SJCRH30 (cell line): Measurements from ENCODE around the gene MAP7D1. TPM values are rescaled to one million over a fixed set of nuclear protein-coding genes. Genes with fewer than 3 reads are reported as not detected.
"Not testable (repeated sequence)": the region's sequence is repeated elsewhere in the genome, so short reads cannot be mapped to it uniquely, and the experiment has no call there.

Experiments
- DNase-seq, 2 experiments: peaks; one replicate each; pipeline ENCODE4 v3.0.0-alpha.2; 2015 to 2020
- H3K27ac ChIP-seq: fragments of 250-450 bp; sonication (Bioruptor Pico); 2 replicates; pipeline ENCODE4 v1.5.1; 2020; ENCODE audit warnings: mild to moderate bottlenecking, moderate library complexity
- H3K27me3 ChIP-seq: fragments of 250-450 bp; sonication (Bioruptor Pico); 2 replicates; pipeline ENCODE4 v1.5.1; 2020; ENCODE audit warnings: mild to moderate bottlenecking, moderate library complexity
- H3K36me3 ChIP-seq: fragments of 250-450 bp; sonication (Bioruptor Pico); 2 replicates; pipeline ENCODE4 v1.5.1; 2020; ENCODE audit warnings: mild to moderate bottlenecking, moderate library complexity
- H3K4me1 ChIP-seq: fragments of 250-450 bp; sonication (Bioruptor Pico); 2 replicates; pipeline ENCODE4 v1.5.1; 2020; ENCODE audit warnings: mild to moderate bottlenecking, moderate library complexity
- H3K4me3 ChIP-seq: fragments of 250-450 bp; sonication (Bioruptor Pico); 2 replicates; pipeline ENCODE4 v1.5.1; 2020; ENCODE audit warnings: mild to moderate bottlenecking, moderate library complexity
- H3K9me3 ChIP-seq: fragments of 250-450 bp; sonication (Bioruptor Pico); replicated peaks from 2 replicates; pipeline ENCODE4 v1.5.1; 2020; ENCODE audit warnings: mild to moderate bottlenecking, moderate library complexity
- total RNA-seq: library from RNA; depleted of rRNA; stranded (reverse); fragments of >200 nt; shearing (Covaris generic); gene quantifications from 2 replicates; pipeline ENCODE4 v1.2.3, GENCODE V29; 2014

The MAP7D1 gene
- total RNA-seq, 1 experiment from 2014 or later, result 96.2 TPM

GRCh38 chr1:36176106-36176949 lies 20.4 kb downstream of the MAP7D1 start:
- Histone ChIP-seq H3K27ac (no peak overlapping the region), H3K4me1 (peaks cover 8% of the 10 kb centered on the region; the same call in 1 of the 2 replicates), H3K36me3 (peaks cover 87% of the 10 kb centered on the region), H3K9me3 (no peaks in the 10 kb centered on the region), H3K27me3 (no peaks in the 10 kb centered on the region), H3K4me3 (no peak overlapping the region)
- no peak for DNase-seq

GRCh38 chr1:36177589-36178431 lies 21.9 kb downstream of the MAP7D1 start:
- H3K36me3 ChIP-seq, result peaks cover 80% of the 10 kb centered on the region
- no peaks in the 10 kb centered on the region for H3K9me3 ChIP-seq
- no peak for DNase-seq
- H3K4me3 ChIP-seq, result no peak overlapping the region
- H3K27ac ChIP-seq, result no peak overlapping the region
- H3K27me3 ChIP-seq, result no peaks in the 10 kb centered on the region
- peaks cover 8% of the 10 kb centered on the region; the same call in 1 of the 2 replicates for H3K4me1 ChIP-seq

- no peak for DNase-seq
- H3K27ac ChIP-seq, result no peak overlapping the region
- no peaks in the 10 kb centered on the region for H3K9me3 ChIP-seq
Measured at GRCh38 chr1:36178471-36179219, 22.7 kb downstream of the MAP7D1 start.

GRCh38 chr1:36179220-36179600 lies 23.2 kb downstream of the MAP7D1 start:
- Histone ChIP-seq H3K9me3 (no peaks in the 10 kb centered on the region), H3K36me3 (peaks cover 66% of the 10 kb centered on the region), H3K27me3 (no peaks in the 10 kb centered on the region), H3K4me1 (peaks cover 8% of the 10 kb centered on the region; the same call in 1 of the 2 replicates), H3K4me3 (no peak overlapping the region), H3K27ac (no peak overlapping the region)
- no peak for DNase-seq

More at GRCh38 chr1:36178471-36179219, 22.7 kb downstream of the MAP7D1 start:
- peaks cover 8% of the 10 kb centered on the region; the same call in 1 of the 2 replicates for H3K4me1 ChIP-seq
- H3K36me3 ChIP-seq, result peaks cover 72% of the 10 kb centered on the region
- H3K4me3 ChIP-seq, result no peak overlapping the region
- no peaks in the 10 kb centered on the region for H3K27me3 ChIP-seq

- H3K9me3 ChIP-seq, result no peaks in the 10 kb centered on the region
- DNase-seq, result no peak
- no peak overlapping the region for H3K27ac ChIP-seq
- H3K27me3 ChIP-seq, result no peaks in the 10 kb centered on the region
- peaks cover 3% of the 10 kb centered on the region; the same call in 1 of the 2 replicates for H3K4me1 ChIP-seq
- H3K4me3 ChIP-seq, result no peak overlapping the region
- peaks cover 39% of the 10 kb centered on the region for H3K36me3 ChIP-seq
Measured at GRCh38 chr1:36182734-36183133, 26.8 kb downstream of the MAP7D1 start.

- Histone ChIP-seq H3K4me1 (peaks cover 5% of the 10 kb centered on the region; the same call in 1 of the 2 replicates), H3K9me3 (no peaks in the 10 kb centered on the region), H3K27ac (no peak overlapping the region), H3K27me3 (no peaks in the 10 kb centered on the region), H3K36me3 (peaks cover 35% of the 10 kb centered on the region), H3K4me3 (no peak overlapping the region)
- DNase-seq, result no peak
Measured at GRCh38 chr1:36183309-36183856, 27.4 kb downstream of the MAP7D1 start.

GRCh38 chr1:36187800-36188593 lies 32.0 kb downstream of the MAP7D1 start:
- peak overlapping the region; percentile 2; the same call in 1 of the 2 replicates for H3K27ac ChIP-seq
- peak; percentile 91 to 96 for DNase-seq
- H3K27me3 ChIP-seq, result peaks cover under 1% of the 10 kb centered on the region; the same call in 1 of the 2 replicates
- H3K4me1 ChIP-seq, result peaks cover 5% of the 10 kb centered on the region; the same call in 1 of the 2 replicates
- H3K4me3 ChIP-seq, result peak overlapping the region; percentile 15
- no peaks in the 10 kb centered on the region for H3K36me3 ChIP-seq
- no peaks in the 10 kb centered on the region for H3K9me3 ChIP-seq

GRCh38 chr1:36196805-36197204 lies 40.8 kb downstream of the MAP7D1 start:
- not testable (repeated sequence) for H3K4me3 ChIP-seq, H3K36me3 ChIP-seq, DNase-seq, H3K27ac ChIP-seq, H3K4me1 ChIP-seq, H3K27me3 ChIP-seq, H3K9me3 ChIP-seq

GRCh38 chr1:36198641-36199040 lies 42.7 kb downstream of the MAP7D1 start:
- Histone ChIP-seq H3K4me1 (peaks cover 14% of the 10 kb centered on the region), H3K27me3 (peaks cover 4% of the 10 kb centered on the region; the same call in 1 of the 2 replicates), H3K9me3 (no peaks in the 10 kb centered on the region), H3K4me3 (no peak overlapping the region), H3K27ac (no peak overlapping the region), H3K36me3 (no peaks in the 10 kb centered on the region)
- DNase-seq, result no peak

GRCh38 chr1:36199934-36200741 lies 44.2 kb downstream of the MAP7D1 start:
- Histone ChIP-seq H3K4me3 (no peak overlapping the region), H3K4me1 (peaks cover 23% of the 10 kb centered on the region), H3K36me3 (no peaks in the 10 kb centered on the region), H3K27me3 (peaks cover 1% of the 10 kb centered on the region; the same call in 1 of the 2 replicates), H3K27ac (no peak overlapping the region), H3K9me3 (no peaks in the 10 kb centered on the region)
- peak in 1 of 2 experiments; percentile 35 for DNase-seq

- Histone ChIP-seq H3K27ac (peak overlapping the region; percentile 82), H3K4me3 (no peak overlapping the region), H3K4me1 (peaks cover 23% of the 10 kb centered on the region), H3K27me3 (no peaks in the 10 kb centered on the region), H3K36me3 (no peaks in the 10 kb centered on the region), H3K9me3 (no peaks in the 10 kb centered on the region)
- no peak for DNase-seq
Measured at GRCh38 chr1:36203027-36203553, 47.1 kb downstream of the MAP7D1 start.

GRCh38 chr1:36203554-36204346 lies 47.8 kb downstream of the MAP7D1 start:
- Histone ChIP-seq H3K4me3 (peak overlapping the region; percentile 49), H3K36me3 (no peaks in the 10 kb centered on the region), H3K9me3 (no peaks in the 10 kb centered on the region), H3K27ac (peak overlapping the region; percentile 82), H3K4me1 (peaks cover 23% of the 10 kb centered on the region), H3K27me3 (no peaks in the 10 kb centered on the region)
- peak; percentile 87 to 89 for DNase-seq
